ENCODE results near the gene DHRS3.

GRCh38 chr1:12600335-12600734, 17.7 kb downstream of the DHRS3 start:
- TF ChIP-seq CTCF (IDR thresholded peaks at IDR 0.05 in 2 of 3, conservative IDR thresholded peaks at IDR 0.05 in 1 of 3; ENCODE audit: borderline replicate concordance in 1 of 3, insufficient read depth in 1 of 3, low read depth in 2 of 3, low read length in 2 of 3) (no peak), CEBPB (IDR thresholded peaks at IDR 0.05; ENCODE audit: low read depth) (no peak), MAX (IDR thresholded peaks at IDR 0.05) (no peak), POLR2AphosphoS5 (IDR thresholded peaks at IDR 0.05; ENCODE audit: low read depth, low read length) (no peak), ELF1 (IDR thresholded peaks at IDR 0.05; ENCODE audit: borderline replicate concordance, low read depth) (no peak), EZH2 (IDR thresholded peaks at IDR 0.05) (no peak)

All from HCT116 (cell line).